Adipose tissue (tissue), 3 donors: ENCODE results near the gene IL22RA1. TPM values are rescaled to one million over a fixed set of nuclear protein-coding genes. Genes with fewer than 3 reads are reported as not detected.

Experiments used
- H3K27ac ChIP-seq: one replicate; pipeline ENCODE4 v1.5.1; 2013; ENCODE audit warnings: low read depth, low read length
- WGBS, 3 donors: extraction: QIAGEN DNeasy Blood & Tissue Kit; methylation state at CpG; one replicate each; pipeline ENCODE4 v1.1.7; 2013; 5-methylcytosine and 5-hydroxymethylcytosine counted together
- polyA plus RNA-seq, 3 donors: library from polyadenylated mRNA; stranded (reverse); fragments of 200-250 nt; gene quantifications; one replicate each; pipeline ENCODE4 v1.2.3, GENCODE V29; 2013
- donor health status: healthy with polysubstance abuse.
- donor health status: Bipolar disorder and iron deficiency.
- donor health status: healthy.

Gene IL22RA1
- polyA plus RNA-seq, 3 donors = 0.25 to 200 (median 0.34) TPM

GRCh38 chr1:24121406-24121805 is 21.5 kb downstream of the IL22RA1 start:
- WGBS, 3 donors = 85 to 93% (median 87%) methylated on average over 14 of the region's 14 CpGs

GRCh38 chr1:24120965-24121364 is 22.0 kb downstream of the IL22RA1 start:
- WGBS, 3 donors = 58 to 92% (median 74%) methylated on average over 2 to 3 of the region's 3 CpGs
- no peak overlapping the region for H3K27ac ChIP-seq

More at GRCh38 chr1:24121406-24121805, 21.5 kb downstream of the IL22RA1 start:
- H3K27ac ChIP-seq = no peak overlapping the region

DNA sequence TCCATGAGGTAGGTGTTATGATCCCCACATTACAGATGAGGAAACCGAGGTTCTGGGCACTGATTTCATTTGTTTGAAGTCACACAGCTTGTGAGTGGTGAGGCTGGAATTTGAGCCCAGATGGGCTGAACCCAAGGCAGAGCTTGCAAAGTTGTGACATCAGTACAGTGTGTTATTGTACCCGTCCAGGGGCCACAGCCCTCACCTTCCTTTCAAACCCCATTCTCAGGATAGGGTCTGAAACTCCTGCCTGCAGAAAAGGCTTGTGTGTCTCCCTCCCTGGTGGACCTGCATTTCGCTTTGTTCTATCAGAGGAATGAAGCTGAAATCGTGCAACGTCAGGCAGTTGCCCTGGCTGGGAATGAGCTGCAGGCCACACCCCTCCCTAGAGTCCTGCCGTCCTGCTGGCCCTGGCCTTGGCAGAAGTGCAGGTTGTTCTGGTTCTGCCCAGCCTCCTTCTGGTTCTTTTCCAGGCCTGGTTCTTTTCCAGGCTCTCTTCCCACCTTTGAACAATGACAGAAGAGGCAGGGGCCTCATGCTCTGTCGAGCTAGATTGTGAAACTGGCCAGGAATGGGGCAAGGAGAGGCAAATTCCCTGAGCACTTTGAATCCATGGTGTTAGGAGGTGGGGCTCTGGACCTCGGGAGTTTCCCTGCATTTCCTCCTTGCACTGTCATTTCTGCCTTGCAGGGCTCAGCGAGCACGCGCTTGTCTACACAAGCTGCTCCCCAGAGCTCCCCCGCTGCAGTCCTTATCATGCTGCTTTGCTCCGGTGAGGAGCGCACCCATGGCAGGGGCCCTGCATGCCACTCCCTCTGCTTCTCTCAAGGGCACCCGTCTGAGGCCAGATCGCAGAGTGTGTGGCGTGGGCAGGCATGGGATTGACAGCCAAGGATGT is 22.8 kb downstream of the IL22RA1 start:
- 22 to 52% (median 40%) methylated on average over 17 of the region's 17 CpGs for WGBS, 3 donors
- no peak overlapping the region for H3K27ac ChIP-seq

- no peak overlapping the region for H3K27ac ChIP-seq
- WGBS, 3 donors = 40 to 73% (median 70%) methylated on average over 5 of the region's 5 CpGs
Observed at GRCh38 chr1:24119489-24119858, 23.5 kb downstream of the IL22RA1 start.

DNA sequence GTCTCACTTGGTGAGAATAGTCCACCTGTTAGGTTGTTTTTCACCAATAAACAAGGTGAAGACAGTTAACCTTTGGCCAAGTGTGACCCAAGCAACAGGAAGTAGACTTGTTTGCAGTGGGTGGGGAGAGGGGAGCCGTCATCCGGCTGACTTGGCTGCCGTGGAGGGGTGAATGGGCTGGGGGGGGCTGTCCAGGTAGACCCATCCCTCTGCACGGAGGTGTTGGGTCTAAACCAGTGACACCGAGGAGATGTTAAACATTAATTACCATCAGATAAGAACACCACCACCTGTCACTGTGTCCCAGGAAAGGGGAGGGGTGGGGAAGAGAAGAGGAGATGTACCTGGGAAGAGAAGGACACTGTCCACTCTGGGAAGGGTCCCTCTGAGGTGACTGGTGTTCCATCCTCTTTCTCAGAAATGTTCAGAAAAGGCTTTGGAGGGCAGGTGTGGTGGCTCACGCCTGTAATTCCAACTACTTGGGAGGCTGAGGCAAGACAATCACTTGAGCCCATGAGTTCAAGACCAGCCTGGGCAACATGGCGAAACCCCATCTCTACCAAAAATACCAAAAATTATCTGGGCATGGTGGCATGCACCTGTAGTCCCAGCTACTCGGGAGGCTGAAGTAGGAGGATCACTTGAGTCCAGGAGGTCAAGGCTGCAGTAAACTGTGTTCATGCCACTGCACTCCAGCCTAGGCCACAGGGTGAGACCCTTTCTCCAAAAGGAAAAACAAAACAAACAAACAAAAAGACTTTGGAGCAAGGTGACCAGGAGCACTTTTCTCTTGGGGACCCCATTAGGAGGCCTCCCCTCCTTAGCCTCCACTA is 24.3 kb downstream of the IL22RA1 start:
- no peak overlapping the region for H3K27ac ChIP-seq
- 32 to 76% (median 75%) methylated on average over 8 of the region's 8 CpGs for WGBS, 3 donors

GRCh38 chr1:24117722-24118409 is 25.1 kb downstream of the IL22RA1 start:
- 52 to 85% (median 84%) methylated on average over 14 of the region's 14 CpGs for WGBS, 3 donors
- no peak overlapping the region for H3K27ac ChIP-seq

- no peak overlapping the region for H3K27ac ChIP-seq
- 94 to 96% (median 96%) methylated on average over 2 of the region's 2 CpGs for WGBS, 3 donors
Observed at GRCh38 chr1:24117132-24117531, 25.8 kb downstream of the IL22RA1 start.

DNA sequence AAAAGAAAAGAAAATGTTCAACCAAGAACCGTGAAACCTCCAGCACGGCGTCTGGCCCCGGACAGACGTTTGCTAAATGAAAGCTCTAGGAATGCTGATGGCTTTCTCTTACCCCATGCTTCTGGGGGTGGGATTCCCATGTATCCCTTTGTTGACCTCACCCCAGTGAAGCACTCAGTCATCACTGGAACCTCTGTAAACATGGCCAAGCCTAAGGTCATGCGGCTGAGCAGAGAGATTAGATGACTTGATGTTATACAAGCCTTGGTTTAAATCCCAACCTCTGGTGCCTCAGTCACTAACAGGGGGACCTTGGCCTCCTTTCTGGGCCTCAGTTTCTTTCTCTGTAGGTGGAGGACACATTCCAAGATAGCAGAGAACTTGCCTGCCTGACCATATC is 28.2 kb downstream of the IL22RA1 start:
- H3K27ac ChIP-seq = no peak overlapping the region
- 87 to 92% (median 91%) methylated on average over 6 of the region's 6 CpGs for WGBS, 3 donors

- WGBS, 3 donors = 58 to 68% (median 64%) methylated on average over 6 of the region's 6 CpGs
Observed at GRCh38 chr1:24113641-24114033, 29.3 kb downstream of the IL22RA1 start.

GRCh38 chr1:24111996-24112779 is 30.8 kb downstream of the IL22RA1 start, which contains the start of gene MYOM3:
Gene MYOM3 (minus strand): TSS chr1:24112135. CDS start chr1:24108636, 3,499 bp downstream.
- no peak within 1 kb of the TSS for H3K27ac ChIP-seq
- WGBS, 3 donors = 25 to 44% (median 35%) methylated on average over 27 of the region's 27 CpGs

More at GRCh38 chr1:24113641-24114033, 29.3 kb downstream of the IL22RA1 start:
- H3K27ac ChIP-seq = no peak overlapping the region

- 62 to 84% (median 65%) methylated on average over 20 of the region's 20 CpGs for WGBS, 3 donors
Observed at GRCh38 chr1:24111262-24111995, 31.5 kb downstream of the IL22RA1 start.

DNA sequence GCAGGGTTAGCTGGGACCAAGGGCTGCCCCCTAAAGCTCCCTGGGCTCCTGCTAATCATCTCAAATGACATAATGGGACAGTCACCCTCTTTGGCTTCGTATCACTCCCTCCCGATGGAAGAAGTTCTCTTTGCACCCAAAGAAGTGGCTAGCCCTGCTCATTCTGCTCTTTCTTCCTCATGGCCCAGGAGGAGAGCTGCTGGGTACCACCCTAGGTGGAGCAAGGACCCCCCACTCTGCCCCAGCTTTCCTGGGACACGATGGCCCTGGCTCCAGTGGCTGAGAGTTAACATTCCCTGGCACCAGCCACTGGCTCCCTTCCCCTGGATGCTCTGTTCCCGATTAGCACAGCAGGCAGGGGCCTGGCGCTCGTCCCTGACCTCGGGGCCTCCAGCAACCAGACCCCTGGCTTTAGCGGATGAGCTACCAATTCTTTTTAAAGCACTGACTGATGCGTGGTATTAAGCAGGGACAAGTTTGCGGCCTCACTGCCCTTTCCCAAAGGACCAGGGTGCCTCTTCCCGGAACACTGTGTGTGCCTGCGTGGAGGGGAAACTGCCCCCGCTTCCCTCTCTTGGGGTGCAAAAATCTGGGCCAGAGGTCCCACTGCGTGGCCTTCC is 32.2 kb downstream of the IL22RA1 start:
- WGBS, 3 donors = 64 to 79% (median 72%) methylated on average over 14 of the region's 14 CpGs
- no peak overlapping the region for H3K27ac ChIP-seq

More at GRCh38 chr1:24111262-24111995, 31.5 kb downstream of the IL22RA1 start:
- H3K27ac ChIP-seq = no peak overlapping the region

DNA sequence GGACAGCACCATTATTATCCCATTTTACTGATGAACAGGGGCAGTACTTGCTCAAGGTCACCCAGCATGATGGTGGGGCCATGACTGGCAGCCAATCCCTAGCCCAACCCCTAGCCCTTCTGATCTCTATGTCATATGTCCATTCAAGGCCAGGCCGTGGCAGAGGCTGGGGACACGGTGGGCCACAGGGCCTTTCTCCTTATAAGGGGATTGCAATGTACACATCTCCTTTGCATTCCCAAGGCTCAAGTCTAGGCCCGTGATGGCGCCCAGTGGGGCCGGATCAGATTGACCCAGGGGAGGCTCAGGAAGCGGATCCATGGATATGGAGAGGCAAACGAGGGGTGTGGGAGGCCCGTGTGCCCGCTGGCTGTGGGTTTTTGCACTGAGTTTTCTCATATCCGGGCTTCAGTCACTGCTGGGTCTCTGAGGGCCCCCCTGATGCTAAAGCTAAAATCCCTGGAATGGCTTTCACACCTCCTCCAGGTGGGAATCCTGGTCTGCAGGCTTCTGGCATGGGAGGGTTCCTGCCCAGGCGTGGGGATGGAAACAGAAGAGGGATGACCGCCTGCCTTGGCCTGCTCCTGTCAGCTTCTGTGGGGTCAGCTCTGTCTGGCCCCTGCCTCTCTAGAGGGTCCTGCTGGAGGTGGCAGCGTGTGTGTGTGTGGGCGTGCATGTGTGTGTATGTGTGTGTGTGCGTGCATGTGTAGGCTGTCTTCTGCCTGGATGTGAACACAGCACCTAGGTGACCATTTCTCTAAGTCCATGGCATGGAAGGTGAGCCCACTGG is 33.1 kb downstream of the IL22RA1 start:
- 87 to 91% (median 89%) methylated on average over 13 to 15 of the region's 15 CpGs for WGBS, 3 donors
- no peak overlapping the region for H3K27ac ChIP-seq

DNA sequence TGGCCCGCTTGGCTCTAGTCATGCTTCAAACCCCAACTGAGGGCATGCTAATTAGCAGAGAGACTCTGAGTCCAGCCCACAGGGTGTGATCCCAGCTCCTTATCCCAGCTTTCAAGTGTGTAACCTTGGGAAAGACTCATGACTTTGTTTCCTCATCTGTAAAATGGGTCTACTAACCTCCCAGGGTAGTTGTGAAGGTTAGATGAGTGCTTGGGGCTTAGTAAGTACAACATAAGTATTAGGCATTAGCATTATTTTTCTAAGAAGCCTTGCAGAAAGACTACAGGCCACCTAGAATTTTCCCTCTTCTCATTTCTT is 33.8 kb downstream of the IL22RA1 start:
- WGBS, 3 donors = 60 to 100% (median 71%) methylated on average over 1 of the region's 1 CpG
- no peak overlapping the region for H3K27ac ChIP-seq

GRCh38 chr1:24108334-24109165 is 34.4 kb downstream of the IL22RA1 start:
- H3K27ac ChIP-seq = no peak overlapping the region
- WGBS, 3 donors = 71 to 78% (median 77%) methylated on average over 19 to 22 of the region's 22 CpGs
